Activated CD8-positive, alpha-beta memory T cell treated with anti-CD3 and anti-CD28 coated beads, Interleukin-2, amount 10 ng/mL, durations not matched to agents 7 days and 5 days (primary cell): ENCODE results near the gene NKIRAS2. TPM values are rescaled to one million over a fixed set of nuclear protein-coding genes. Genes with fewer than 3 reads are reported as not detected.

Experiments used
- ATAC-seq: fragments of 150-1000 bp; cut with Tn5 transposase; one replicate; pipeline ENCODE4 v1.10.0; 2021; ENCODE audit warnings: moderate library complexity
- CTCF ChIA-PET: fragments of 350-600 bp; sonication (Branson Sonifier 250); formaldehyde crosslinking; loops from one replicate; lab custom pipeline; 2021; ENCODE audit warnings: antibody characterized with exemption; lab: Charles Lee
- DNase-seq: peaks from one replicate; pipeline ENCODE4 v3.0.0-alpha.2; 2020
- H3K27ac Mint-ChIP-seq: one replicate; pipeline ENCODE4 v1.8.0; 2021; ENCODE audit warnings: mild to moderate bottlenecking, mixed read lengths
- H3K27me3 Mint-ChIP-seq: one replicate; pipeline ENCODE4 v1.8.0; 2021; ENCODE audit warnings: mixed read lengths
- H3K36me3 Mint-ChIP-seq: one replicate; pipeline ENCODE4 v1.8.0; 2021; ENCODE audit warnings: mild to moderate bottlenecking, mixed read lengths
- H3K4me1 Mint-ChIP-seq: one replicate; pipeline ENCODE4 v1.8.0; 2021; ENCODE audit warnings: mixed read lengths
- H3K4me3 Mint-ChIP-seq: one replicate; pipeline ENCODE4 v1.8.0; 2021; ENCODE audit warnings: mild to moderate bottlenecking, moderate library complexity, mixed read lengths
- H3K9me3 Mint-ChIP-seq: one replicate; pipeline ENCODE4 v1.8.0; 2022; ENCODE audit warnings: low read depth, mixed read lengths
- total RNA-seq, 2 experiments: library from RNA; stranded (reverse); gene quantifications; one replicate each; pipeline ENCODE4 v1.2.3, GENCODE V29; 2021

NKIRAS2 gene
- total RNA-seq, 2 experiments from 2014 or later: 21.0 to 23.7 TPM

- no peaks in the 10 kb centered on the region for H3K9me3 Mint-ChIP-seq
- peaks cover 27% of the 10 kb centered on the region for H3K27me3 Mint-ChIP-seq
- ATAC-seq (peak; percentile 31), DNase-seq (no peak)
- H3K4me3 Mint-ChIP-seq: peak overlapping the region; percentile 58
- no peaks in the 10 kb centered on the region for H3K36me3 Mint-ChIP-seq
- peaks cover 9% of the 10 kb centered on the region for H3K4me1 Mint-ChIP-seq
- CTCF ChIA-PET: interaction anchor here (1.0 to 2.2 kb wide), 12 partner anchors 12 to 109 kb away, joined by 3 to 8 read pairs (median 4); partner anchors contain the start of genes DHX58 and DNAJC7
- H3K27ac Mint-ChIP-seq: no peak overlapping the region
These were observed 51.9 kb downstream of the NKIRAS2 start for GRCh38 chr17:42071810-42072209.

- CTCF ChIA-PET: interaction anchor here (1.0 to 2.2 kb wide), 13 partner anchors 12 to 110 kb away, joined by 3 to 8 read pairs (median 4); partner anchors contain the start of genes DHX58 and DNAJC7
- Mint-ChIP-seq H3K27me3 (peaks cover 27% of the 10 kb centered on the region), H3K9me3 (no peaks in the 10 kb centered on the region), H3K4me1 (peaks cover 9% of the 10 kb centered on the region), H3K36me3 (no peaks in the 10 kb centered on the region), H3K27ac (no peak overlapping the region), H3K4me3 (peak overlapping the region; percentile 58)
- DNase-seq (no peak), ATAC-seq (peak; percentile 34)
These were observed 52.7 kb downstream of the NKIRAS2 start for GRCh38 chr17:42072323-42073187.

Other genes with a start within 250 kb of the NKIRAS2 start
- gene JUP, start 233.4 kb upstream of the NKIRAS2 start, total RNA-seq: 1 to 10 TPM; 2.3 TPM
- gene P3H4, start 208.1 kb upstream of the NKIRAS2 start, total RNA-seq: 1 to 10 TPM; 2.1 to 3.0 TPM
- gene FKBP10, start 207.1 kb upstream of the NKIRAS2 start, total RNA-seq: 1 to 10 TPM; 1.3 TPM
- 10 to 100 TPM; 28.2 to 35.0 TPM for gene NT5C3B, start 183.9 kb upstream of the NKIRAS2 start, total RNA-seq
- gene KLHL10, start 182.3 kb upstream of the NKIRAS2 start, total RNA-seq: not detected
- 10 to 100 TPM; 14.4 to 16.4 TPM for gene KLHL11, start 154.7 kb upstream of the NKIRAS2 start, total RNA-seq
- 100 to 1,000 TPM; 186 to 220 TPM for gene ACLY, start 101.1 kb upstream of the NKIRAS2 start, total RNA-seq
- 1 to 10 TPM in 1 of 2 experiments, under 1 TPM in 1; 0.49 to 1.1 TPM for gene ODAD4, start 89.5 kb upstream of the NKIRAS2 start, total RNA-seq
- gene CNP, start 53.3 kb upstream of the NKIRAS2 start, total RNA-seq: 100 to 1,000 TPM in 1 of 2 experiments, 10 to 100 TPM in 1; 98.1 to 112 TPM
- gene DNAJC7, start 2.7 kb upstream of the NKIRAS2 start, total RNA-seq: 10 to 100 TPM; 89.1 to 97.0 TPM
- gene C17orf113, start 30.5 kb downstream of the NKIRAS2 start, total RNA-seq: under 1 TPM; 0.14 to 0.23 TPM
- under 1 TPM; 0.12 to 0.18 TPM for gene ZNF385C, start 78.4 kb downstream of the NKIRAS2 start, total RNA-seq
- gene DHX58, start 92.6 kb downstream of the NKIRAS2 start, total RNA-seq: 100 to 1,000 TPM in 1 of 2 experiments, 10 to 100 TPM in 1; 65.8 to 105 TPM
- 10 to 100 TPM; 49.0 to 58.2 TPM for gene KAT2A, start 101.3 kb downstream of the NKIRAS2 start, total RNA-seq
- under 1 TPM in 1 of 2 experiments, not detected in 1; 0.58 TPM for gene HSPB9, start 102.7 kb downstream of the NKIRAS2 start, total RNA-seq
- 10 to 100 TPM; 86.9 to 99.4 TPM for gene RAB5C, start 134.9 kb downstream of the NKIRAS2 start, total RNA-seq
- under 1 TPM; 0.09 to 0.56 TPM for gene KCNH4, start 161.1 kb downstream of the NKIRAS2 start, total RNA-seq
- gene HCRT, start 165.4 kb downstream of the NKIRAS2 start, total RNA-seq: not detected
- gene GHDC, start 174.4 kb downstream of the NKIRAS2 start, total RNA-seq: 10 to 100 TPM; 17.0 to 18.0 TPM